Osteocyte (in vitro differentiated cells): ENCODE results near the gene DCST1. TPM values are rescaled to one million over a fixed set of nuclear protein-coding genes. Genes with fewer than 3 reads are reported as not detected.

Experiments
- DNase-seq: peaks from one replicate; pipeline ENCODE4 v3.0.0; 2021; ENCODE audit warnings: mixed read lengths; ENCODE audit not compliant: unreplicated experiment; ENCODE audit errors: extremely low spot score
- H3K27ac Mint-ChIP-seq: one replicate; pipeline ENCODE4 v1.8.0; 2021; ENCODE audit warnings: mild to moderate bottlenecking, mixed read lengths; ENCODE audit not compliant: unreplicated experiment
- H3K27me3 Mint-ChIP-seq: one replicate; pipeline ENCODE4 v1.8.0; 2021; ENCODE audit warnings: mixed read lengths; ENCODE audit not compliant: unreplicated experiment
- H3K36me3 Mint-ChIP-seq: one replicate; pipeline ENCODE4 v1.8.0; 2021; ENCODE audit warnings: mixed read lengths; ENCODE audit not compliant: unreplicated experiment
- H3K4me1 Mint-ChIP-seq: one replicate; pipeline ENCODE4 v1.8.0; 2021; ENCODE audit warnings: mixed read lengths; ENCODE audit not compliant: unreplicated experiment
- H3K4me3 Mint-ChIP-seq: one replicate; pipeline ENCODE4 v1.8.0; 2021; ENCODE audit warnings: mild to moderate bottlenecking, moderate library complexity, mixed read lengths; ENCODE audit not compliant: unreplicated experiment
- H3K9me3 Mint-ChIP-seq: one replicate; pipeline ENCODE4 v1.8.0; 2021; ENCODE audit warnings: mixed read lengths; ENCODE audit not compliant: unreplicated experiment
- total RNA-seq: library from RNA; stranded (reverse); gene quantifications from 2 replicates; pipeline ENCODE4 v1.2.1, GENCODE V29; 2021
- TF ChIP-seq, protein P1 (sequence below): fragments of 200-600 bp; sonication (generic); IDR thresholded peaks from 2 replicates; pipeline ENCODE4 v1.5.0; 2021; ENCODE audit warnings: antibody characterized with exemption, mild to moderate bottlenecking, moderate library complexity

Gene DCST1
- total RNA-seq, 1 donor from 2014 or later = not detected

DNA sequence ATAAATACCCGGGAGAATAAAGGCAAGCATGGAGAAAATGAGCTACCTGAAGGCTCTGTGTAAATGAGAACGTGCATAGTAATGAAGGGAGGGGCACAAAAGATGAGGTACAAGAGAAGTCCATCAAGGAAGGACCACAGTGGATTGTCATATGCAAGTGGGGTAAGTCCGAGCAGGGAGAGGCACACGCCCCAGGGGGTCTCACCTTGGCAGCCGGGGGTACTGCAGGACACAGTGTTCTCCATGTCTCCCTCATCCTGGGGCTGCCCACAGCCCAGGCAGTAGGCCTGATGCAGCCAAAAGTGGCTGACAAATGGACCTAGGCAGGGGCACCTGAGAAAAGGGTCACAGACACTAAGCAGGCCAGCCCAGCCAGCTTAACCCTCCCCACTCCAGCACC is 10.0 kb upstream of the DCST1 start:
- no peak overlapping the region for H3K27ac Mint-ChIP-seq
- H3K9me3 Mint-ChIP-seq = no peaks in the 10 kb centered on the region
- H3K4me1 Mint-ChIP-seq = peaks cover 23% of the 10 kb centered on the region
- no peak overlapping the region for H3K4me3 Mint-ChIP-seq
- TF ChIP-seq, protein P1, sequence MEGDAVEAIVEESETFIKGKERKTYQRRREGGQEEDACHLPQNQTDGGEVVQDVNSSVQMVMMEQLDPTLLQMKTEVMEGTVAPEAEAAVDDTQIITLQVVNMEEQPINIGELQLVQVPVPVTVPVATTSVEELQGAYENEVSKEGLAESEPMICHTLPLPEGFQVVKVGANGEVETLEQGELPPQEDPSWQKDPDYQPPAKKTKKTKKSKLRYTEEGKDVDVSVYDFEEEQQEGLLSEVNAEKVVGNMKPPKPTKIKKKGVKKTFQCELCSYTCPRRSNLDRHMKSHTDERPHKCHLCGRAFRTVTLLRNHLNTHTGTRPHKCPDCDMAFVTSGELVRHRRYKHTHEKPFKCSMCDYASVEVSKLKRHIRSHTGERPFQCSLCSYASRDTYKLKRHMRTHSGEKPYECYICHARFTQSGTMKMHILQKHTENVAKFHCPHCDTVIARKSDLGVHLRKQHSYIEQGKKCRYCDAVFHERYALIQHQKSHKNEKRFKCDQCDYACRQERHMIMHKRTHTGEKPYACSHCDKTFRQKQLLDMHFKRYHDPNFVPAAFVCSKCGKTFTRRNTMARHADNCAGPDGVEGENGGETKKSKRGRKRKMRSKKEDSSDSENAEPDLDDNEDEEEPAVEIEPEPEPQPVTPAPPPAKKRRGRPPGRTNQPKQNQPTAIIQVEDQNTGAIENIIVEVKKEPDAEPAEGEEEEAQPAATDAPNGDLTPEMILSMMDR = no peak
- DNase-seq = no peak
- no peaks in the 10 kb centered on the region for H3K27me3 Mint-ChIP-seq
- no peaks in the 10 kb centered on the region for H3K36me3 Mint-ChIP-seq

DNA sequence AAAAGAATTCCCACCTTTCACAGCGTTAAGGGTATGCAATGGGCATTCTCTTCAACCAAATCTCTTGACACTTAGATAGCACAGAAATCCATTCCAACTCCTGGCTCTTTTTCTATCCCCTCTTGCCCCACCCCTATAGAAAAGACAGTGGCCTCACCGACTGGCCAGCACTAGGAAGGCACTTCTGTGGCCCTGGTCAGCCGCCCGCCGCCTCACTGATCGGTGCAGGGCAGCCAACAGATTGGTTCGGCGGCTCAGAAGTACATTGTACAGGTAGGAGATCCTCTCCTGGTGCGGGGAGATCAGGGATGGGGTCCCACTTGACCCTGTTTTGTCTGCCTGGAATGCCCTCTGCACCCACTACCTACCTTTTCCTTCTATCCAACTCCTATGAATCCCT is 9.3 kb upstream of the DCST1 start:
- H3K27ac Mint-ChIP-seq = no peak overlapping the region
- H3K4me1 Mint-ChIP-seq = peaks cover 18% of the 10 kb centered on the region
- H3K27me3 Mint-ChIP-seq = no peaks in the 10 kb centered on the region
- H3K4me3 Mint-ChIP-seq = no peak overlapping the region
- DNase-seq = no peak
- TF ChIP-seq, protein P1 = no peak
- H3K36me3 Mint-ChIP-seq = no peaks in the 10 kb centered on the region
- no peaks in the 10 kb centered on the region for H3K9me3 Mint-ChIP-seq

DNA sequence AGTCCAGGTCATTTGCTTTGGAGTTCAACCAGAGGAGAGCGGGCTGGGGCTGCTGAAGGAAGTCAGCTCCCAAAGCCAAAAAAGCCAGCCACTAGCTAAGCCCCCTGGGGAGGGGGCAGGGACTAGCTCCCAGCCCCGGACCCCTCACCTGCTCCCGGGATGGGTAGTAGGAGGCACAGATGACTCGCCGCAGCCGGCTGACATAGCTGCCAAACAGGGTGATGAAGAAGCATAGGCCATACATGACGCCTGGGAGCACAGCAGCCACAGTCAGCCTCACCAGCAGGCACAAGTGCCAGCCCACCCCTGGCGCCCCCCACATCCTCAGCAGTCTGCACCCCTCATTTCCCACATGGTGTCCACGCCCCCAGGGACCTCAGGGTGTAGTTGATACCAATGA is 7.5 kb upstream of the DCST1 start:
- Mint-ChIP-seq H3K4me3 (no peak overlapping the region), H3K27me3 (no peaks in the 10 kb centered on the region), H3K36me3 (no peaks in the 10 kb centered on the region), H3K9me3 (no peaks in the 10 kb centered on the region), H3K4me1 (peaks cover 10% of the 10 kb centered on the region), H3K27ac (no peak overlapping the region)
- TF ChIP-seq, protein P1 = no peak
- no peak for DNase-seq

DNA sequence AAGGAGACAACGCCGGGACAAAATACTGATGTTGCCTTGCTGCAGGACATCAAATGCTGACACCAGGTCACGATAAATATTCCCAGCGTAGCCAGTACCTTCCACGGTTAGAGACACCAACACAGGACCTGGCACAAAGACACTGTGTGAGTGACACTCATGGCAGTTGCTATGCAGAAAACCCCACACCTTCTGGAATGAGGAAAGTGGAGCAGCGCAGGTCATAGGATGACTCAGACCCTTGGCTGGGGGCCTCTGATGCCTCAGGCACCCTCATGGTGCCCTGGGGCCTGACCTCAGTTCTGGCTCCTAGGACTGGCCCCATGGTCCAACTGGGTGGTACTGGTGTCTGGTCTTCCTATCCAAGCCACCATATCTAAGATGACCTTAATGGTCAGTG is 7.0 kb upstream of the DCST1 start:
- Mint-ChIP-seq H3K27ac (no peak overlapping the region), H3K9me3 (no peaks in the 10 kb centered on the region), H3K36me3 (no peaks in the 10 kb centered on the region)

DNA sequence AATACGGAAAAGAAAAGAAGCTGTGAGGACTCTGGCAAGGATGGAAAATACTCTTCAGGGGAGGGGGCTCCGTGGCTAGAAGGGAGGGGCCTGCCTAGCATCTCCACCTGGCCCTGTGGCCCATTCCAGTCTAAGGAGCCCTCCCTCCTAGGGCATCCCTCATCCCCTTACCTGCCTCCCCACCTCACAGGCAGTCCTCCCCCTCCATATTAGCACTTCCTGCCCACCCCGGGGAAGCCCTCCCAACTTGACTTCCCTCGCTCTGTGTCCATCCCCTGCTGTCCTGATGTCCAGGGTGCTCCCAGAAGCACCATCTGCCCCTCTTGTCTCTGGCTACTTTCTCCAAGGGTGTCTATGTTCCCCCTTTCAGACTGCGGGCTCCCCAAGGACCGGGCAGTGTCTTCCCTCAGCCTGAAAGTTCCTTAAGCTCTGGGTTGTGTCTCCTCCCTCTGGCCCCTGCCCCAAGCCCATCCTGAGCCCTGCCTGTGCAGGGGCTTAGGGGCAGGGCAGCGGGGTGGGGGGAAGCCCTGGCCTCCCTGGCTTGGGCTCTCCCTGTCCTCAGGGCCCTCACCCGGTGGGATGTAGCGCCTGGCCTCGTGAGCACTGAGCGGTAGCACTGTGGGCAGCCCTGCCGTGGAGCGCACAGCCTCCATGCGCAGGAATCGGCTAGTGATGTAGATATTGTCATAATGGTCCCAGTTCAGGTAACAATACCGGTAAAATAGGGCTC is 3.9 kb upstream of the DCST1 start:
- TF ChIP-seq, protein P1 = no peak
- Mint-ChIP-seq H3K27ac (no peak overlapping the region), H3K27me3 (no peaks in the 10 kb centered on the region), H3K4me1 (no peaks in the 10 kb centered on the region), H3K9me3 (no peaks in the 10 kb centered on the region), H3K4me3 (no peak overlapping the region), H3K36me3 (no peaks in the 10 kb centered on the region)
- DNase-seq = no peak

More for the DNA sequence above, 7.0 kb upstream of the DCST1 start:
- TF ChIP-seq, protein P1 = no peak
- no peaks in the 10 kb centered on the region for H3K27me3 Mint-ChIP-seq
- H3K4me1 Mint-ChIP-seq = peaks cover 8% of the 10 kb centered on the region
- H3K4me3 Mint-ChIP-seq = no peak overlapping the region
- DNase-seq = no peak
